ENCODE measurements around the gene TMEM126A. TPM values are rescaled to one million over a fixed set of nuclear protein-coding genes. Genes with fewer than 3 reads are reported as not detected.

Gene TMEM126A
- total RNA-seq, 2 donors from 2014 or later = 11.0 to 25.4 TPM

GRCh38 chr11:85699957-85700741 is 52.4 kb downstream of the TMEM126A start:
- no peak overlapping the region for H3K4me3 ChIP-seq
- no peak for TF ChIP-seq CTCF (IDR thresholded peaks at IDR 0.05)
- H3K27me3 ChIP-seq (replicated peaks; ENCODE audit: insufficient read depth) = no peaks in the 10 kb centered on the region
- H3K36me3 ChIP-seq = no peaks in the 10 kb centered on the region
- H3K9me3 ChIP-seq = no peaks in the 10 kb centered on the region
- H3K4me1 ChIP-seq (ENCODE audit: control insufficient read depth in 1 of 2, low read depth in 2 of 2) = no peaks in the 10 kb centered on the region
- ATAC-seq (ENCODE audit: insufficient number of reproducible peaks, low FRiP score, low read depth) (no peak), DNase-seq (ENCODE audit: low spot score) (no peak)
- H3K27ac ChIP-seq = no peak overlapping the region

GRCh38 chr11:85704967-85705366 is 57.2 kb downstream of the TMEM126A start:
- no peak overlapping the region for H3K27ac ChIP-seq
- ATAC-seq (ENCODE audit: insufficient number of reproducible peaks, low FRiP score, low read depth) (no peak), DNase-seq (ENCODE audit: low spot score) (no peak)
- H3K36me3 ChIP-seq = no peaks in the 10 kb centered on the region
- H3K27me3 ChIP-seq (replicated peaks; ENCODE audit: insufficient read depth) = no peaks in the 10 kb centered on the region
- TF ChIP-seq CTCF (IDR thresholded peaks at IDR 0.05) = no peak
- H3K9me3 ChIP-seq = no peaks in the 10 kb centered on the region
- H3K4me1 ChIP-seq (ENCODE audit: control insufficient read depth in 1 of 2, low read depth in 2 of 2) = no peaks in the 10 kb centered on the region
- H3K4me3 ChIP-seq = no peak overlapping the region

- H3K4me3 ChIP-seq = no peak overlapping the region
- DNase-seq (ENCODE audit: low spot score) (no peak), ATAC-seq (ENCODE audit: insufficient number of reproducible peaks, low FRiP score, low read depth) (no peak)
- no peaks in the 10 kb centered on the region for H3K36me3 ChIP-seq
- no peak for TF ChIP-seq CTCF (IDR thresholded peaks at IDR 0.05)
- H3K4me1 ChIP-seq (ENCODE audit: control insufficient read depth in 1 of 2, low read depth in 2 of 2) = no peaks in the 10 kb centered on the region
- H3K27me3 ChIP-seq (replicated peaks; ENCODE audit: insufficient read depth) = no peaks in the 10 kb centered on the region
- H3K9me3 ChIP-seq = no peaks in the 10 kb centered on the region
- no peak overlapping the region for H3K27ac ChIP-seq
Observed at GRCh38 chr11:85705800-85706199, 58.0 kb downstream of the TMEM126A start.

Other genes starting within 250 kb of the TMEM126A start
- 10 to 100 TPM in 1 of 2 donors, 1 to 10 TPM in 1; 3.8 to 16.4 TPM for gene DLG2, start 20.6 kb upstream of the TMEM126A start, total RNA-seq
- gene TMEM126B, start 19.4 kb upstream of the TMEM126A start, total RNA-seq = 10 to 100 TPM; 36.8 to 51.7 TPM
- 10 to 100 TPM; 74.9 to 88.3 TPM for gene CREBZF, start 17.2 kb downstream of the TMEM126A start, total RNA-seq
- 1 to 10 TPM in 1 of 2 donors, under 1 TPM in 1; 0.81 to 2.3 TPM for gene CCDC89, start 38.2 kb downstream of the TMEM126A start, total RNA-seq
- gene SYTL2, start 163.2 kb downstream of the TMEM126A start, total RNA-seq = 10 to 100 TPM; 27.8 to 36.0 TPM
- gene CCDC83, start 207.4 kb downstream of the TMEM126A start, total RNA-seq = not detected